SK-N-SH treated with all-trans-retinoic acid at 6 μM for 48 hours (cell line): ENCODE measurements around the gene ATF2.

Experiments
- ATAC-seq: fragments of 200-7000 bp; cut with Tn5 transposase; 3 replicates; pipeline ENCODE4 v1.9.1; 2020; ENCODE audit warnings: mild to moderate bottlenecking, moderate library complexity
- ARNTL ChIP-seq: fragments of 450-650 bp; formaldehyde crosslinking; IDR thresholded peaks from 2 replicates; pipeline ENCODE4 v1.5.0; 2020; ENCODE audit warnings: low read depth, mild to moderate bottlenecking, moderate library complexity, borderline replicate concordance
- BACH2 ChIP-seq: fragments of 250-450 bp; sonication (Bioruptor Pico); IDR thresholded peaks from 2 replicates; pipeline ENCODE4 v1.9.0; 2021; ENCODE audit warnings: mild to moderate bottlenecking, borderline replicate concordance
- CSDC2 ChIP-seq: fragments of 250-450 bp; sonication (Bioruptor Pico); IDR thresholded peaks from 2 replicates; pipeline ENCODE4 v1.5.0; 2020; ENCODE audit warnings: mild to moderate bottlenecking, moderate library complexity
- GLIS3 ChIP-seq: fragments of 250-450 bp; sonication (Bioruptor Pico); IDR thresholded peaks from 2 replicates; pipeline ENCODE4 v1.5.0; 2020; ENCODE audit warnings: mild to moderate bottlenecking, moderate library complexity
- ISL1 ChIP-seq: fragments of 250-450 bp; sonication (Bioruptor Pico); IDR thresholded peaks from 2 replicates; pipeline ENCODE4 v2.1.2; 2022; ENCODE audit warnings: mild to moderate bottlenecking, moderate library complexity
- OSR1 ChIP-seq: fragments of 250-450 bp; sonication (Bioruptor Pico); IDR thresholded peaks from 2 replicates; pipeline ENCODE4 v1.8.0; 2022; ENCODE audit warnings: moderate library complexity, mild to moderate bottlenecking, inconsistent platforms
- PPARA ChIP-seq: fragments of 250-450 bp; sonication (Bioruptor Pico); IDR thresholded peaks from 2 replicates; pipeline ENCODE4 v1.5.0; 2020; ENCODE audit warnings: mild to moderate bottlenecking, borderline replicate concordance
- RARB ChIP-seq: fragments of 250-450 bp; sonication (Bioruptor Pico); IDR thresholded peaks from 2 replicates; pipeline ENCODE4 v1.8.0; 2021; ENCODE audit warnings: mild to moderate bottlenecking, moderate library complexity
- TCF4 ChIP-seq: fragments of 250-450 bp; sonication (Bioruptor Pico); IDR thresholded peaks from 2 replicates; pipeline ENCODE4 v1.8.0; 2021; ENCODE audit warnings: mild to moderate bottlenecking, moderate library complexity, borderline replicate concordance
- TOX ChIP-seq: fragments of 250-450 bp; sonication (Bioruptor Pico); IDR thresholded peaks from 2 replicates; pipeline ENCODE4 v1.8.0; 2021; ENCODE audit warnings: mild to moderate bottlenecking, moderate library complexity, borderline replicate concordance
- ZC3H10 ChIP-seq: fragments of 250-450 bp; sonication (Bioruptor Pico); IDR thresholded peaks from 2 replicates; pipeline ENCODE4 v1.5.1; 2021; ENCODE audit warnings: mild to moderate bottlenecking, moderate library complexity
- ZFP30 ChIP-seq: fragments of 450-650 bp; formaldehyde crosslinking; IDR thresholded peaks from 2 replicates; pipeline ENCODE4 v1.5.0; 2022; ENCODE audit warnings: mild to moderate bottlenecking, moderate library complexity
- ZNF565 ChIP-seq: fragments of 450-650 bp; formaldehyde crosslinking; conservative IDR thresholded peaks from 2 replicates; pipeline ENCODE4 v1.5.0; 2020; ENCODE audit warnings: low read depth, mild to moderate bottlenecking, moderate library complexity
- ZNF70 ChIP-seq: fragments of 450-650 bp; formaldehyde crosslinking; IDR thresholded peaks from 2 replicates; pipeline ENCODE4 v1.5.0; 2020; ENCODE audit warnings: mild to moderate bottlenecking, moderate library complexity
- ZNF8 ChIP-seq: fragments of 450-650 bp; formaldehyde crosslinking; IDR thresholded peaks from 2 replicates; pipeline ENCODE4 v1.5.0; 2020; ENCODE audit warnings: mild to moderate bottlenecking, moderate library complexity
- TF ChIP-seq, protein P1 (sequence below): fragments of 250-450 bp; sonication (Bioruptor Pico); IDR thresholded peaks from 2 replicates; pipeline ENCODE4 v1.5.0; 2020; ENCODE audit warnings: mild to moderate bottlenecking, moderate library complexity
- TF ChIP-seq, protein P2 (sequence below): fragments of 250-450 bp; sonication (Bioruptor Pico); IDR thresholded peaks from 2 replicates; pipeline ENCODE4 v1.8.0; 2021; ENCODE audit warnings: low read depth, mild to moderate bottlenecking, moderate library complexity, borderline replicate concordance
- TF ChIP-seq, protein P3 (sequence below): fragments of 250-450 bp; sonication (Bioruptor Pico); IDR thresholded peaks from 2 replicates; pipeline ENCODE4 v1.5.1; 2021; ENCODE audit warnings: mild to moderate bottlenecking, moderate library complexity
- TF ChIP-seq, protein P4 (sequence below): fragments of 250-450 bp; sonication (Bioruptor Pico); IDR thresholded peaks from 2 replicates; pipeline ENCODE4 v1.5.1; 2020; ENCODE audit warnings: low read depth, mild to moderate bottlenecking, moderate library complexity
- TF ChIP-seq, protein P5 (sequence below): fragments of 250-450 bp; sonication (Bioruptor Pico); IDR thresholded peaks from 2 replicates; pipeline ENCODE4 v1.8.0; 2020; ENCODE audit warnings: mild to moderate bottlenecking, moderate library complexity, borderline replicate concordance

Gene ATF2

DNA sequence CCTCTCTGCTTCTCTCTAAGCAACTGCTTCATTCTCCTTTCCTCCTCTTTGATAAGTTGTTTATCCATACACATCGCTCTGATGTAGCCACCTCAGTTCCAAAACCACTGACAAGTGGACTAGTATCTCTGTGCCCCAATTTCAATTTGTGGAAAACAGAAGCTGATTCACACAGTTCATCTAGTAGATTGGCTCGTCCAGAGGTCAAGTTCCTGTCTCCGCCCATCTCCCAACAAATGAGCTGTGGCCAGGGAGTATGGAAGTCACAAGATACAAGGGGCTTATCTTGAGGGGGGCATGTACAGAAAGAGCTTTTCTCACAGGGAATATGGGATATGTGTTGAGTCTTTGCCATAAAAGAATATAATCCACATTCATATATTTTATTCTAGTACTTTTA is 145.1 kb downstream of the ATF2 start:
- no peak for TF ChIP-seq GLIS3
- TF ChIP-seq RARB (CRISPR knock-in tag) = no peak
- no peak for TF ChIP-seq ZNF8 (CRISPR knock-in tag)
- TF ChIP-seq, protein P1, sequence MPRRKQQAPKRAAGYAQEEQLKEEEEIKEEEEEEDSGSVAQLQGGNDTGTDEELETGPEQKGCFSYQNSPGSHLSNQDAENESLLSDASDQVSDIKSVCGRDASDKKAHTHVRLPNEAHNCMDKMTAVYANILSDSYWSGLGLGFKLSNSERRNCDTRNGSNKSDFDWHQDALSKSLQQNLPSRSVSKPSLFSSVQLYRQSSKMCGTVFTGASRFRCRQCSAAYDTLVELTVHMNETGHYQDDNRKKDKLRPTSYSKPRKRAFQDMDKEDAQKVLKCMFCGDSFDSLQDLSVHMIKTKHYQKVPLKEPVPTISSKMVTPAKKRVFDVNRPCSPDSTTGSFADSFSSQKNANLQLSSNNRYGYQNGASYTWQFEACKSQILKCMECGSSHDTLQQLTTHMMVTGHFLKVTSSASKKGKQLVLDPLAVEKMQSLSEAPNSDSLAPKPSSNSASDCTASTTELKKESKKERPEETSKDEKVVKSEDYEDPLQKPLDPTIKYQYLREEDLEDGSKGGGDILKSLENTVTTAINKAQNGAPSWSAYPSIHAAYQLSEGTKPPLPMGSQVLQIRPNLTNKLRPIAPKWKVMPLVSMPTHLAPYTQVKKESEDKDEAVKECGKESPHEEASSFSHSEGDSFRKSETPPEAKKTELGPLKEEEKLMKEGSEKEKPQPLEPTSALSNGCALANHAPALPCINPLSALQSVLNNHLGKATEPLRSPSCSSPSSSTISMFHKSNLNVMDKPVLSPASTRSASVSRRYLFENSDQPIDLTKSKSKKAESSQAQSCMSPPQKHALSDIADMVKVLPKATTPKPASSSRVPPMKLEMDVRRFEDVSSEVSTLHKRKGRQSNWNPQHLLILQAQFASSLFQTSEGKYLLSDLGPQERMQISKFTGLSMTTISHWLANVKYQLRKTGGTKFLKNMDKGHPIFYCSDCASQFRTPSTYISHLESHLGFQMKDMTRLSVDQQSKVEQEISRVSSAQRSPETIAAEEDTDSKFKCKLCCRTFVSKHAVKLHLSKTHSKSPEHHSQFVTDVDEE (CRISPR knock-in tag) = no peak
- TF ChIP-seq, protein P2, sequence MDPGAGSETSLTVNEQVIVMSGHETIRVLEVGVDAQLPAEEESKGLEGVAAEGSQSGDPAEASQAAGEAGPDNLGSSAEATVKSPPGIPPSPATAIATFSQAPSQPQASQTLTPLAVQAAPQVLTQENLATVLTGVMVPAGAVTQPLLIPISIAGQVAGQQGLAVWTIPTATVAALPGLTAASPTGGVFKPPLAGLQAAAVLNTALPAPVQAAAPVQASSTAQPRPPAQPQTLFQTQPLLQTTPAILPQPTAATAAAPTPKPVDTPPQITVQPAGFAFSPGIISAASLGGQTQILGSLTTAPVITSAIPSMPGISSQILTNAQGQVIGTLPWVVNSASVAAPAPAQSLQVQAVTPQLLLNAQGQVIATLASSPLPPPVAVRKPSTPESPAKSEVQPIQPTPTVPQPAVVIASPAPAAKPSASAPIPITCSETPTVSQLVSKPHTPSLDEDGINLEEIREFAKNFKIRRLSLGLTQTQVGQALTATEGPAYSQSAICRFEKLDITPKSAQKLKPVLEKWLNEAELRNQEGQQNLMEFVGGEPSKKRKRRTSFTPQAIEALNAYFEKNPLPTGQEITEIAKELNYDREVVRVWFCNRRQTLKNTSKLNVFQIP (CRISPR knock-in tag) = no peak
- TF ChIP-seq, protein P3, sequence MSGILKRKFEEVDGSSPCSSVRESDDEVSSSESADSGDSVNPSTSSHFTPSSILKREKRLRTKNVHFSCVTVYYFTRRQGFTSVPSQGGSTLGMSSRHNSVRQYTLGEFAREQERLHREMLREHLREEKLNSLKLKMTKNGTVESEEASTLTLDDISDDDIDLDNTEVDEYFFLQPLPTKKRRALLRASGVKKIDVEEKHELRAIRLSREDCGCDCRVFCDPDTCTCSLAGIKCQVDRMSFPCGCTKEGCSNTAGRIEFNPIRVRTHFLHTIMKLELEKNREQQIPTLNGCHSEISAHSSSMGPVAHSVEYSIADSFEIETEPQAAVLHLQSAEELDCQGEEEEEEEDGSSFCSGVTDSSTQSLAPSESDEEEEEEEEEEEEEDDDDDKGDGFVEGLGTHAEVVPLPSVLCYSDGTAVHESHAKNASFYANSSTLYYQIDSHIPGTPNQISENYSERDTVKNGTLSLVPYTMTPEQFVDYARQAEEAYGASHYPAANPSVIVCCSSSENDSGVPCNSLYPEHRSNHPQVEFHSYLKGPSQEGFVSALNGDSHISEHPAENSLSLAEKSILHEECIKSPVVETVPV (CRISPR knock-in tag) = no peak
- TF ChIP-seq ISL1 (CRISPR knock-in tag) = no peak
- no peak for TF ChIP-seq OSR1 (CRISPR knock-in tag)
- TF ChIP-seq TCF4 (CRISPR knock-in tag) = no peak
- TF ChIP-seq ARNTL (CRISPR knock-in tag) = no peak
- no peak for TF ChIP-seq BACH2 (CRISPR knock-in tag)
- no peak for TF ChIP-seq PPARA (CRISPR knock-in tag)
- no peak for TF ChIP-seq ZFP30
- TF ChIP-seq, protein P4, sequence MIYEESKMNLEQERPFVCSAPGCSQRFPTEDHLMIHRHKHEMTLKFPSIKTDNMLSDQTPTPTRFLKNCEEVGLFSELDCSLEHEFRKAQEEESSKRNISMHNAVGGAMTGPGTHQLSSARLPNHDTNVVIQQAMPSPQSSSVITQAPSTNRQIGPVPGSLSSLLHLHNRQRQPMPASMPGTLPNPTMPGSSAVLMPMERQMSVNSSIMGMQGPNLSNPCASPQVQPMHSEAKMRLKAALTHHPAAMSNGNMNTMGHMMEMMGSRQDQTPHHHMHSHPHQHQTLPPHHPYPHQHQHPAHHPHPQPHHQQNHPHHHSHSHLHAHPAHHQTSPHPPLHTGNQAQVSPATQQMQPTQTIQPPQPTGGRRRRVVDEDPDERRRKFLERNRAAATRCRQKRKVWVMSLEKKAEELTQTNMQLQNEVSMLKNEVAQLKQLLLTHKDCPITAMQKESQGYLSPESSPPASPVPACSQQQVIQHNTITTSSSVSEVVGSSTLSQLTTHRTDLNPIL = no peak
- TF ChIP-seq CSDC2 (CRISPR knock-in tag) = no peak
- no peak for TF ChIP-seq TOX (CRISPR knock-in tag)
- no peak for TF ChIP-seq ZNF565 (CRISPR knock-in tag)
- no peak for TF ChIP-seq ZC3H10
- TF ChIP-seq, protein P5, sequence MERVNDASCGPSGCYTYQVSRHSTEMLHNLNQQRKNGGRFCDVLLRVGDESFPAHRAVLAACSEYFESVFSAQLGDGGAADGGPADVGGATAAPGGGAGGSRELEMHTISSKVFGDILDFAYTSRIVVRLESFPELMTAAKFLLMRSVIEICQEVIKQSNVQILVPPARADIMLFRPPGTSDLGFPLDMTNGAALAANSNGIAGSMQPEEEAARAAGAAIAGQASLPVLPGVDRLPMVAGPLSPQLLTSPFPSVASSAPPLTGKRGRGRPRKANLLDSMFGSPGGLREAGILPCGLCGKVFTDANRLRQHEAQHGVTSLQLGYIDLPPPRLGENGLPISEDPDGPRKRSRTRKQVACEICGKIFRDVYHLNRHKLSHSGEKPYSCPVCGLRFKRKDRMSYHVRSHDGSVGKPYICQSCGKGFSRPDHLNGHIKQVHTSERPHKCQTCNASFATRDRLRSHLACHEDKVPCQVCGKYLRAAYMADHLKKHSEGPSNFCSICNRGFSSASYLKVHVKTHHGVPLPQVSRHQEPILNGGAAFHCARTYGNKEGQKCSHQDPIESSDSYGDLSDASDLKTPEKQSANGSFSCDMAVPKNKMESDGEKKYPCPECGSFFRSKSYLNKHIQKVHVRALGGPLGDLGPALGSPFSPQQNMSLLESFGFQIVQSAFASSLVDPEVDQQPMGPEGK (CRISPR knock-in tag) = no peak
- no peak for TF ChIP-seq ZNF70 (CRISPR knock-in tag)
- ATAC-seq = no peak
